WERI-Rb-1 (cell line): ENCODE data around the gene USP37.

ENCODE experiments used
- DNase-seq: peaks from one replicate; pipeline ENCODE4 v3.0.0-alpha.2; 2020
- H3K27ac ChIP-seq: fragments of 250-450 bp; sonication (Bioruptor Pico); 2 replicates; pipeline ENCODE4 v1.5.1; 2020; ENCODE audit warnings: mild to moderate bottlenecking, moderate library complexity
- H3K27me3 ChIP-seq: fragments of 250-450 bp; sonication (Bioruptor Pico); 2 replicates; pipeline ENCODE4 v1.5.1; 2021; ENCODE audit warnings: mild to moderate bottlenecking, low read depth, moderate library complexity; ENCODE audit not compliant: insufficient read depth, severe bottlenecking
- H3K36me3 ChIP-seq: fragments of 250-450 bp; sonication (Bioruptor Pico); 2 replicates; pipeline ENCODE4 v1.5.1; 2020; ENCODE audit warnings: mild to moderate bottlenecking, moderate library complexity
- H3K4me3 ChIP-seq: 2 replicates; pipeline ENCODE4 v1.5.1; 2011; ENCODE audit warnings: low read depth, mild to moderate bottlenecking, control low read depth, low read length
- H3K9me3 ChIP-seq: fragments of 250-450 bp; sonication (Bioruptor Pico); 2 replicates; pipeline ENCODE4 v1.5.1; 2021; ENCODE audit warnings: mild to moderate bottlenecking, moderate library complexity; ENCODE audit not compliant: severe bottlenecking
- CTCF ChIP-seq: IDR thresholded peaks from 2 replicates; pipeline ENCODE4 v1.5.1; 2011; ENCODE audit warnings: low read depth, mild to moderate bottlenecking, control low read depth, inconsistent platforms, low read length

The USP37 gene

GRCh38 chr2:218505754-218506371, 62.3 kb downstream of the USP37 start:
- Histone ChIP-seq H3K27ac (no peak overlapping the region), H3K4me3 (no peak overlapping the region), H3K27me3 (no peaks in the 10 kb centered on the region), H3K36me3 (peaks cover 67% of the 10 kb centered on the region), H3K9me3 (no peaks in the 10 kb centered on the region)
- DNase-seq, result no peak
- no peak for TF ChIP-seq CTCF

- DNase-seq, result no peak
- no peak for TF ChIP-seq CTCF
- no peak overlapping the region for H3K27ac ChIP-seq
These were observed 66.5 kb downstream of the USP37 start for GRCh38 chr2:218501665-218502064.

GRCh38 chr2:218500501-218501060, 67.6 kb downstream of the USP37 start:
- H3K36me3 ChIP-seq, result peaks cover 74% of the 10 kb centered on the region
- TF ChIP-seq CTCF, result no peak

More at GRCh38 chr2:218501665-218502064, 66.5 kb downstream of the USP37 start:
- no peaks in the 10 kb centered on the region for H3K27me3 ChIP-seq
- H3K4me3 ChIP-seq, result no peak overlapping the region
- no peaks in the 10 kb centered on the region for H3K9me3 ChIP-seq
- H3K36me3 ChIP-seq, result peaks cover 69% of the 10 kb centered on the region

GRCh38 chr2:218485986-218486667, 82.0 kb downstream of the USP37 start:
- peaks cover 84% of the 10 kb centered on the region for H3K36me3 ChIP-seq
- no peak for TF ChIP-seq CTCF

More at GRCh38 chr2:218500501-218501060, 67.6 kb downstream of the USP37 start:
- H3K27ac ChIP-seq, result no peak overlapping the region
- DNase-seq, result no peak
- H3K9me3 ChIP-seq, result no peaks in the 10 kb centered on the region
- H3K27me3 ChIP-seq, result no peaks in the 10 kb centered on the region
- H3K4me3 ChIP-seq, result no peak overlapping the region

GRCh38 chr2:218482651-218483050, 85.5 kb downstream of the USP37 start:
- Histone ChIP-seq H3K27ac (no peak overlapping the region), H3K36me3 (peaks cover 85% of the 10 kb centered on the region), H3K9me3 (no peaks in the 10 kb centered on the region), H3K27me3 (no peaks in the 10 kb centered on the region), H3K4me3 (no peak overlapping the region)
- no peak for TF ChIP-seq CTCF
- DNase-seq, result no peak

More at GRCh38 chr2:218485986-218486667, 82.0 kb downstream of the USP37 start:
- DNase-seq, result no peak
- Histone ChIP-seq H3K9me3 (no peaks in the 10 kb centered on the region), H3K4me3 (no peak overlapping the region), H3K27me3 (no peaks in the 10 kb centered on the region), H3K27ac (no peak overlapping the region)
